Progenitor cell of endocrine pancreas (in vitro differentiated cells): ENCODE measurements around the gene LHX3. TPM values are rescaled to one million over a fixed set of nuclear protein-coding genes. Genes with fewer than 3 reads are reported as not detected.

ENCODE experiments used
- DNase-seq: peaks from one replicate; pipeline ENCODE4 v3.0.0; 2021; ENCODE audit warnings: low spot score; ENCODE audit not compliant: unreplicated experiment
- H3K27ac Mint-ChIP-seq: 2 replicates; pipeline ENCODE4 v1.8.0; 2021; ENCODE audit warnings: mild to moderate bottlenecking, moderate library complexity, mixed read lengths
- H3K27me3 Mint-ChIP-seq: 2 replicates; pipeline ENCODE4 v1.8.0; 2021; ENCODE audit warnings: mixed read lengths
- H3K36me3 Mint-ChIP-seq: 2 replicates; pipeline ENCODE4 v1.8.0; 2022; ENCODE audit warnings: mixed read lengths; ENCODE audit not compliant: insufficient read depth
- H3K4me1 Mint-ChIP-seq: 2 replicates; pipeline ENCODE4 v1.8.0; 2021; ENCODE audit warnings: low read depth, mixed read lengths
- H3K4me3 Mint-ChIP-seq: 2 replicates; pipeline ENCODE4 v1.8.0; 2021; ENCODE audit warnings: low read depth, mild to moderate bottlenecking, moderate library complexity, mixed read lengths
- H3K9me3 Mint-ChIP-seq: 2 replicates; pipeline ENCODE4 v1.8.0; 2021; ENCODE audit warnings: low read depth, mixed read lengths
- CTCF ChIP-seq: fragments of 200-600 bp; sonication (generic); IDR thresholded peaks from one replicate; pipeline ENCODE4 v1.5.0; 2021; ENCODE audit warnings: antibody characterized with exemption, mild to moderate bottlenecking; ENCODE audit not compliant: unreplicated experiment
- total RNA-seq: library from RNA; stranded (reverse); gene quantifications from 2 replicates; pipeline ENCODE4 v1.2.1, GENCODE V29; 2021

Gene LHX3
- total RNA-seq, 1 donor from 2014 or later: not detected

- TF ChIP-seq CTCF: no peak
- H3K36me3 Mint-ChIP-seq: peaks cover 13% of the 10 kb centered on the region
- no peaks in the 10 kb centered on the region for H3K4me1 Mint-ChIP-seq
- no peaks in the 10 kb centered on the region for H3K27me3 Mint-ChIP-seq
- H3K27ac Mint-ChIP-seq: no peak overlapping the region
- DNase-seq: no peak
- no peaks in the 10 kb centered on the region for H3K9me3 Mint-ChIP-seq
- no peak overlapping the region for H3K4me3 Mint-ChIP-seq
These were observed 19.1 kb upstream of the LHX3 start for GRCh38 chr9:136223871-136224640.

- Mint-ChIP-seq H3K9me3 (no peaks in the 10 kb centered on the region), H3K27me3 (no peaks in the 10 kb centered on the region), H3K27ac (no peak overlapping the region), H3K36me3 (peaks cover 13% of the 10 kb centered on the region), H3K4me1 (no peaks in the 10 kb centered on the region), H3K4me3 (no peak overlapping the region)
- no peak for DNase-seq
- TF ChIP-seq CTCF: no peak
These were observed 18.0 kb upstream of the LHX3 start for GRCh38 chr9:136222906-136223285.

- Mint-ChIP-seq H3K27me3 (no peaks in the 10 kb centered on the region), H3K4me3 (no peak overlapping the region), H3K9me3 (no peaks in the 10 kb centered on the region), H3K27ac (no peak overlapping the region), H3K36me3 (peaks cover 13% of the 10 kb centered on the region), H3K4me1 (no peaks in the 10 kb centered on the region)
- no peak for DNase-seq
- no peak for TF ChIP-seq CTCF
These were observed 17.4 kb upstream of the LHX3 start for GRCh38 chr9:136222166-136222905.

- Mint-ChIP-seq H3K4me3 (no peak overlapping the region), H3K36me3 (peaks cover 15% of the 10 kb centered on the region), H3K9me3 (no peaks in the 10 kb centered on the region), H3K27ac (no peak overlapping the region), H3K4me1 (no peaks in the 10 kb centered on the region), H3K27me3 (no peaks in the 10 kb centered on the region)
- no peak for DNase-seq
- no peak for TF ChIP-seq CTCF
These were observed 15.2 kb upstream of the LHX3 start for GRCh38 chr9:136220017-136220729.

- H3K4me3 Mint-ChIP-seq: no peak overlapping the region
- no peak overlapping the region for H3K27ac Mint-ChIP-seq
- H3K27me3 Mint-ChIP-seq: no peaks in the 10 kb centered on the region
- peaks cover 20% of the 10 kb centered on the region for H3K36me3 Mint-ChIP-seq
- H3K9me3 Mint-ChIP-seq: no peaks in the 10 kb centered on the region
- TF ChIP-seq CTCF: no peak
- no peak for DNase-seq
- no peaks in the 10 kb centered on the region for H3K4me1 Mint-ChIP-seq
These were observed 14.3 kb upstream of the LHX3 start for GRCh38 chr9:136219276-136219675.
